HEK293 (cell line): ENCODE measurements around the gene JMJD7.

ENCODE experiments used
- CTCF ChIA-PET: fragments of 350-600 bp; formaldehyde crosslinking; extraction: SDS; loops from one replicate; lab custom pipeline; 2021; ENCODE audit warnings: antibody characterized with exemption; lab: Yijun Ruan, JAX
- POLR2A ChIA-PET: fragments of 300-600 bp; formaldehyde crosslinking; extraction: SDS; loops from one replicate; lab custom pipeline; 2020; ENCODE audit warnings: antibody characterized with exemption, inconsistent platforms; lab: Yijun Ruan, JAX
- H3K27ac ChIP-seq: fragments of 200-500 bp; sonication (Bioruptor generic); 2 replicates; pipeline ENCODE4 v1.5.1; 2014; ENCODE audit warnings: low read depth, low read length, control low read depth, inconsistent platforms; ENCODE audit errors: extremely low read depth
- H3K36me3 ChIP-seq, 2 experiments: fragments of 200-500 bp in 1 of 2; sonication (Bioruptor generic) in 1 of 2; 1 replicate in 1 of 2; 2 replicates in 1 of 2; pipeline ENCODE4 v1.5.1; 2014 to 2017; ENCODE audit warnings: inconsistent platforms in 2 of 2, low read length in 2 of 2; ENCODE audit not compliant: control insufficient read depth in 2 of 2, insufficient read depth in 1 of 2
- H3K4me1 ChIP-seq: fragments of 200-500 bp; sonication (Bioruptor generic); 2 replicates; pipeline ENCODE4 v1.5.1; 2014; ENCODE audit warnings: mild to moderate bottlenecking, low read length, inconsistent platforms; ENCODE audit not compliant: control insufficient read depth, insufficient read depth
- H3K4me3 ChIP-seq: 2 replicates; pipeline ENCODE4 v1.5.1; 2011; ENCODE audit warnings: low read depth, mild to moderate bottlenecking, control low read depth, low read length, moderate library complexity
- H3K9me3 ChIP-seq: fragments of 200-500 bp; sonication (Bioruptor generic); 2 replicates; pipeline ENCODE4 v1.5.1; 2014; ENCODE audit warnings: low read depth, low read length, inconsistent platforms; ENCODE audit not compliant: control insufficient read depth, insufficient read depth
- GLIS2 ChIP-seq: fragments of 450-650 bp; formaldehyde crosslinking; IDR thresholded peaks from 2 replicates; pipeline ENCODE4 v1.5.1; 2016; ENCODE audit warnings: missing biosample characterization, missing genetic modification characterization
- KLF1 ChIP-seq: fragments of 450-650 bp; formaldehyde crosslinking; IDR thresholded peaks from 2 replicates; pipeline ENCODE4 v1.5.1; 2016; ENCODE audit warnings: missing biosample characterization, missing genetic modification characterization
- MYNN ChIP-seq: fragments of 450-650 bp; formaldehyde crosslinking; IDR thresholded peaks from 2 replicates; pipeline ENCODE4 v1.5.1; 2016; ENCODE audit warnings: missing biosample characterization, missing genetic modification characterization, borderline replicate concordance
- SCRT1 ChIP-seq: fragments of 450-650 bp; formaldehyde crosslinking; IDR thresholded peaks from 2 replicates; pipeline ENCODE4 v1.5.1; 2016; ENCODE audit warnings: missing biosample characterization, missing genetic modification characterization, borderline replicate concordance
- SP7 ChIP-seq: fragments of 450-650 bp; formaldehyde crosslinking; IDR thresholded peaks from 2 replicates; pipeline ENCODE4 v1.5.1; 2016; ENCODE audit warnings: missing biosample characterization, missing genetic modification characterization
- ZNF114 ChIP-seq: fragments of 450-650 bp; formaldehyde crosslinking; IDR thresholded peaks from 2 replicates; pipeline ENCODE4 v1.5.0; 2017; ENCODE audit warnings: missing biosample characterization, missing genetic modification characterization
- ZNF146 ChIP-seq: fragments of 450-650 bp; formaldehyde crosslinking; IDR thresholded peaks from 2 replicates; pipeline ENCODE4 v1.5.1; 2016; ENCODE audit warnings: missing biosample characterization, missing genetic modification characterization
- ZNF202 ChIP-seq: fragments of 450-650 bp; formaldehyde crosslinking; IDR thresholded peaks from 2 replicates; pipeline ENCODE4 v1.5.1; 2016; ENCODE audit warnings: missing biosample characterization, missing genetic modification characterization, borderline replicate concordance
- ZNF211 ChIP-seq: fragments of 450-650 bp; formaldehyde crosslinking; IDR thresholded peaks from 2 replicates; pipeline ENCODE4 v1.5.1; 2016; ENCODE audit warnings: low read depth, missing biosample characterization, missing genetic modification characterization
- ZNF274 ChIP-seq, 2 experiments: fragments of 200-500 bp in 1 of 2; fragments of 450-650 bp in 1 of 2; sonication (Bioruptor generic) in 1 of 2; formaldehyde crosslinking in 1 of 2; IDR thresholded peaks; 2 replicates each; pipeline versions ENCODE4 v1.5.1 to v1.6.1; 2014 to 2016; ENCODE audit warnings: borderline replicate concordance in 1 of 2, inconsistent platforms in 1 of 2, low read length in 1 of 2, missing biosample characterization in 1 of 2, missing genetic modification characterization in 1 of 2
- ZNF350 ChIP-seq: fragments of 450-650 bp; formaldehyde crosslinking; IDR thresholded peaks from 2 replicates; pipeline ENCODE4 v1.5.0; 2017; ENCODE audit warnings: missing biosample characterization, mild to moderate bottlenecking, missing genetic modification characterization
- ZNF391 ChIP-seq: fragments of 450-650 bp; formaldehyde crosslinking; IDR thresholded peaks from 2 replicates; pipeline ENCODE4 v1.5.1; 2016; ENCODE audit warnings: low read depth, missing biosample characterization, missing genetic modification characterization, borderline replicate concordance
- ZNF555 ChIP-seq: fragments of 450-650 bp; formaldehyde crosslinking; conservative IDR thresholded peaks from 2 replicates; pipeline ENCODE4 v1.5.1; 2017; ENCODE audit warnings: missing biosample characterization, mild to moderate bottlenecking, missing genetic modification characterization, inconsistent platforms
- ZNF624 ChIP-seq: fragments of 450-650 bp; formaldehyde crosslinking; IDR thresholded peaks from 2 replicates; pipeline ENCODE4 v1.5.1; 2017; ENCODE audit warnings: missing biosample characterization, missing genetic modification characterization
- ZNF654 ChIP-seq: fragments of 450-650 bp; formaldehyde crosslinking; IDR thresholded peaks from 2 replicates; pipeline ENCODE4 v1.5.1; 2016; ENCODE audit warnings: low read depth, missing biosample characterization, missing genetic modification characterization
- ZNF660 ChIP-seq: fragments of 450-650 bp; IDR thresholded peaks from 2 replicates; pipeline ENCODE4 v1.5.1; 2018; ENCODE audit warnings: missing biosample characterization, mild to moderate bottlenecking, missing genetic modification characterization
- ZNF707 ChIP-seq: fragments of 450-650 bp; formaldehyde crosslinking; IDR thresholded peaks from 2 replicates; pipeline ENCODE4 v1.5.1; 2016; ENCODE audit warnings: missing biosample characterization, missing genetic modification characterization
- ZNF837 ChIP-seq: fragments of 450-650 bp; formaldehyde crosslinking; IDR thresholded peaks from 2 replicates; pipeline ENCODE4 v1.5.1; 2016; ENCODE audit warnings: missing biosample characterization, missing genetic modification characterization
- TF ChIP-seq, protein P1 (sequence below): fragments of 450-650 bp; formaldehyde crosslinking; IDR thresholded peaks from 2 replicates; pipeline ENCODE4 v1.5.1; 2016; ENCODE audit warnings: missing biosample characterization, missing genetic modification characterization, borderline replicate concordance
- TF ChIP-seq, protein P2 (sequence below): fragments of 450-650 bp; formaldehyde crosslinking; IDR thresholded peaks from 2 replicates; pipeline ENCODE4 v1.5.1; 2016; ENCODE audit warnings: missing biosample characterization, missing genetic modification characterization

The JMJD7 gene

DNA sequence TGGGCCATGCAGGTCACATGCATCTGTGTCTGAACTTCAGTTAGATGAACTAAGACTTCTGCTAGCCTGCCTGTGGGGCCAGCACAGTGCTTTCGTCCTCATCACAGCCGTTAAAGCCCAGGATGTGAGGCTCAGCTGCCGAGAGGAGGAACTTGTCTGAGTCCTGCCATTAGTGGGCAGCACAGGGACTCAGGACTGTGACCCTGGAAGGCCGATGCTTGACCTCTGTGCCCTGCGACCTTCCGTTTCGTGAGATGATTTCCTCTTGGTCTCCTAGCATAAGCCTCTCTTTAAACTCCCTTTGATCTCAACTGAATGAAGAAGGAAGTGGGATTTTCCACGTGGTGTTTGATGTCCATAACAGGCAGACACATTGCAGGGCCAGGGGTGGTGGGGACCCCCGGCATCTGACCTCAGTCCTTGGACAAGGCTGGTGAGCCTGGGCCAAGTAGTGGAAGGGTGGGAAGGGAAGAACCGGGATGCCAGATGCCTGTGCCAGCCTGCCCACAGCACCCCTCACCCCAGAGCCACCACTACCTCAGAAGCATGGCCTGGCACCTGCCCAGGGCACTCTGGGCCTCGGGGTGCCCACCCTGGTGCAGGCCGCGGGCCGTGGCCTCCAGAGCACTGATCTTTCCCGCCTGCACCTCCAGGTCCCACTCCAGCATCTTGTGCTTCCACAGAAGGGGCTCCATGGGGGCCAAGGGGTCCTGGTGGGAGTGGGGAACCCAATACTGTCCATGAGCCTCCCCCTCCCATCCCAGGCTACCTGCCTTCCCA lies 32.3 kb downstream of the JMJD7 start:
- Histone ChIP-seq H3K4me3 (no peak overlapping the region), H3K36me3 (no peaks in the 10 kb centered on the region), H3K4me1 (peaks cover 1% of the 10 kb centered on the region; the same call in 1 of the 2 replicates), H3K9me3 (no peaks in the 10 kb centered on the region), H3K27ac (no peak overlapping the region)
- ChIA-PET CTCF (no interaction called here), POLR2A (no interaction called here)
- TF ChIP-seq ZNF837 (no peak), ZNF660 (tag by site-specific recombination) (no peak), SP7 (tag by site-specific recombination) (no peak), ZNF555 (no peak), ZNF146 (tag by site-specific recombination) (no peak), ZNF350 (tag by site-specific recombination) (no peak), SCRT1 (tag by site-specific recombination) (no peak), ZNF211 (tag by site-specific recombination) (no peak), ZNF707 (tag by site-specific recombination) (no peak), KLF1 (tag by site-specific recombination) (no peak), ZNF274 (IDR thresholded peaks at IDR 0.05; ENCODE audit: low read length) (no peak), ZNF274 (tag by site-specific recombination; IDR thresholded peaks at IDR 0.05; ENCODE audit: borderline replicate concordance) (no peak), MYNN (tag by site-specific recombination) (no peak), ZNF654 (tag by site-specific recombination) (no peak), ZNF114 (no peak), ZNF202 (tag by site-specific recombination) (no peak), ZNF624 (tag by site-specific recombination) (no peak), GLIS2 (tag by site-specific recombination) (no peak), ZNF391 (tag by site-specific recombination) (no peak)
- TF ChIP-seq, protein P1, sequence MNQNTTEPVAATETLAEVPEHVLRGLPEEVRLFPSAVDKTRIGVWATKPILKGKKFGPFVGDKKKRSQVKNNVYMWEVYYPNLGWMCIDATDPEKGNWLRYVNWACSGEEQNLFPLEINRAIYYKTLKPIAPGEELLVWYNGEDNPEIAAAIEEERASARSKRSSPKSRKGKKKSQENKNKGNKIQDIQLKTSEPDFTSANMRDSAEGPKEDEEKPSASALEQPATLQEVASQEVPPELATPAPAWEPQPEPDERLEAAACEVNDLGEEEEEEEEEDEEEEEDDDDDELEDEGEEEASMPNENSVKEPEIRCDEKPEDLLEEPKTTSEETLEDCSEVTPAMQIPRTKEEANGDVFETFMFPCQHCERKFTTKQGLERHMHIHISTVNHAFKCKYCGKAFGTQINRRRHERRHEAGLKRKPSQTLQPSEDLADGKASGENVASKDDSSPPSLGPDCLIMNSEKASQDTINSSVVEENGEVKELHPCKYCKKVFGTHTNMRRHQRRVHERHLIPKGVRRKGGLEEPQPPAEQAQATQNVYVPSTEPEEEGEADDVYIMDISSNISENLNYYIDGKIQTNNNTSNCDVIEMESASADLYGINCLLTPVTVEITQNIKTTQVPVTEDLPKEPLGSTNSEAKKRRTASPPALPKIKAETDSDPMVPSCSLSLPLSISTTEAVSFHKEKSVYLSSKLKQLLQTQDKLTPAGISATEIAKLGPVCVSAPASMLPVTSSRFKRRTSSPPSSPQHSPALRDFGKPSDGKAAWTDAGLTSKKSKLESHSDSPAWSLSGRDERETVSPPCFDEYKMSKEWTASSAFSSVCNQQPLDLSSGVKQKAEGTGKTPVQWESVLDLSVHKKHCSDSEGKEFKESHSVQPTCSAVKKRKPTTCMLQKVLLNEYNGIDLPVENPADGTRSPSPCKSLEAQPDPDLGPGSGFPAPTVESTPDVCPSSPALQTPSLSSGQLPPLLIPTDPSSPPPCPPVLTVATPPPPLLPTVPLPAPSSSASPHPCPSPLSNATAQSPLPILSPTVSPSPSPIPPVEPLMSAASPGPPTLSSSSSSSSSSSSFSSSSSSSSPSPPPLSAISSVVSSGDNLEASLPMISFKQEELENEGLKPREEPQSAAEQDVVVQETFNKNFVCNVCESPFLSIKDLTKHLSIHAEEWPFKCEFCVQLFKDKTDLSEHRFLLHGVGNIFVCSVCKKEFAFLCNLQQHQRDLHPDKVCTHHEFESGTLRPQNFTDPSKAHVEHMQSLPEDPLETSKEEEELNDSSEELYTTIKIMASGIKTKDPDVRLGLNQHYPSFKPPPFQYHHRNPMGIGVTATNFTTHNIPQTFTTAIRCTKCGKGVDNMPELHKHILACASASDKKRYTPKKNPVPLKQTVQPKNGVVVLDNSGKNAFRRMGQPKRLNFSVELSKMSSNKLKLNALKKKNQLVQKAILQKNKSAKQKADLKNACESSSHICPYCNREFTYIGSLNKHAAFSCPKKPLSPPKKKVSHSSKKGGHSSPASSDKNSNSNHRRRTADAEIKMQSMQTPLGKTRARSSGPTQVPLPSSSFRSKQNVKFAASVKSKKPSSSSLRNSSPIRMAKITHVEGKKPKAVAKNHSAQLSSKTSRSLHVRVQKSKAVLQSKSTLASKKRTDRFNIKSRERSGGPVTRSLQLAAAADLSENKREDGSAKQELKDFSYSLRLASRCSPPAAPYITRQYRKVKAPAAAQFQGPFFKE (tag by site-specific recombination): no peak
- TF ChIP-seq, protein P2, sequence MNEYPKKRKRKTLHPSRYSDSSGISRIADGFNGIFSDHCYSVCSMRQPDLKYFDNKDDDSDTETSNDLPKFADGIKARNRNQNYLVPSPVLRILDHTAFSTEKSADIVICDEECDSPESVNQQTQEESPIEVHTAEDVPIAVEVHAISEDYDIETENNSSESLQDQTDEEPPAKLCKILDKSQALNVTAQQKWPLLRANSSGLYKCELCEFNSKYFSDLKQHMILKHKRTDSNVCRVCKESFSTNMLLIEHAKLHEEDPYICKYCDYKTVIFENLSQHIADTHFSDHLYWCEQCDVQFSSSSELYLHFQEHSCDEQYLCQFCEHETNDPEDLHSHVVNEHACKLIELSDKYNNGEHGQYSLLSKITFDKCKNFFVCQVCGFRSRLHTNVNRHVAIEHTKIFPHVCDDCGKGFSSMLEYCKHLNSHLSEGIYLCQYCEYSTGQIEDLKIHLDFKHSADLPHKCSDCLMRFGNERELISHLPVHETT (tag by site-specific recombination): no peak
